Cardiac fibroblast (primary cell): ENCODE results near the gene PAK3.

ENCODE experiments used
- DNase-seq, 2 donors: peaks; one replicate each; pipeline versions ENCODE4 v3.0.0 to v3.0.0-alpha.2; 2010; ENCODE audit warnings: low read depth in 2 of 2
- H3K4me3 ChIP-seq, 2 donors: replicated peaks in 1 of 2; 1 replicate in 1 of 2; 2 replicates in 1 of 2; pipeline ENCODE4 v1.5.1; 2011; ENCODE audit warnings: low read depth in 2 of 2, low read length in 2 of 2, mild to moderate bottlenecking in 2 of 2, moderate library complexity in 1 of 2
- CTCF ChIP-seq: IDR thresholded peaks from one replicate; pipeline ENCODE4 v1.5.1; 2011; ENCODE audit warnings: low read depth, mild to moderate bottlenecking, low read length, inconsistent platforms

PAK3 gene

GRCh38 chrX:111095974-111096895, at the start of gene PAK3:
PAK3 (plus strand) TSS chrX:111096191; CDS start chrX:111123104, 26,913 bp downstream.
- H3K4me3 ChIP-seq, result peak within 1 kb of the TSS; percentile 38 to 49
- no peak for TF ChIP-seq CTCF
- peak; percentile 48 to 57 for DNase-seq

GRCh38 chrX:111047575-111047974, 48.4 kb upstream of the PAK3 start:
- peak in 1 of 2 donors; percentile 38 for DNase-seq
- no peak for TF ChIP-seq CTCF
- H3K4me3 ChIP-seq, result no peak overlapping the region

GRCh38 chrX:111052478-111052877, 43.5 kb upstream of the PAK3 start:
- DNase-seq, result peak in 1 of 2 donors; percentile 1
- TF ChIP-seq CTCF, result no peak
- no peak overlapping the region for H3K4me3 ChIP-seq

- no peak for TF ChIP-seq CTCF
- no peak for DNase-seq
- H3K4me3 ChIP-seq, result no peak overlapping the region
Measured at GRCh38 chrX:111071542-111072277, 24.3 kb upstream of the PAK3 start.

GRCh38 chrX:111083081-111083480, 12.9 kb upstream of the PAK3 start:
- no peak for TF ChIP-seq CTCF
- peak in 1 of 2 donors; percentile 1 for DNase-seq
- no peak overlapping the region for H3K4me3 ChIP-seq

- no peak for TF ChIP-seq CTCF
- DNase-seq, result no peak
- H3K4me3 ChIP-seq, result no peak overlapping the region
Measured at GRCh38 chrX:111086591-111087006, 9.4 kb upstream of the PAK3 start.
